Smooth muscle cell (in vitro differentiated cells): ENCODE data around the gene LHFPL3. TPM values are rescaled to one million over a fixed set of nuclear protein-coding genes. Genes with fewer than 3 reads are reported as not detected.

Experiments
- DNase-seq: peaks from one replicate; lab custom pipeline; 2025; ENCODE audit not compliant: unreplicated experiment; lab: John Stamatoyannopoulos, UW
- H2AFZ ChIP-seq: fragments of 200-600 bp; sonication (generic); 2 replicates; pipeline ENCODE4 v1.6.0; 2016; ENCODE audit warnings: antibody characterized with exemption, low read depth, mild to moderate bottlenecking
- H3F3A ChIP-seq: fragments of 200-600 bp; sonication (generic); 2 replicates; pipeline ENCODE4 v1.6.0; 2017; ENCODE audit warnings: antibody characterized with exemption, low read depth
- H3K27ac ChIP-seq: fragments of 200-600 bp; sonication (generic); 2 replicates; pipeline ENCODE4 v1.5.1; 2016; ENCODE audit warnings: low read depth, mild to moderate bottlenecking
- H3K27me3 ChIP-seq: fragments of 200-600 bp; sonication (generic); 2 replicates; pipeline ENCODE4 v1.6.1; 2016; ENCODE audit warnings: low read depth, mild to moderate bottlenecking
- H3K36me3 ChIP-seq: fragments of 200-600 bp; sonication (generic); 2 replicates; pipeline ENCODE4 v1.5.1; 2016; ENCODE audit warnings: low read depth
- H3K4me1 ChIP-seq: fragments of 200-600 bp; sonication (generic); 2 replicates; pipeline ENCODE4 v1.5.1; 2016; ENCODE audit warnings: low read depth
- H3K4me2 ChIP-seq: fragments of 200-600 bp; sonication (generic); 2 replicates; pipeline ENCODE4 v1.6.0; 2016; ENCODE audit warnings: mild to moderate bottlenecking
- H3K4me3 ChIP-seq: fragments of 200-600 bp; sonication (generic); 2 replicates; pipeline ENCODE4 v1.5.1; 2016; ENCODE audit warnings: mild to moderate bottlenecking
- H3K79me2 ChIP-seq: fragments of 200-600 bp; sonication (generic); 2 replicates; pipeline ENCODE4 v1.6.0; 2016; ENCODE audit warnings: low read depth, mild to moderate bottlenecking
- H3K9ac ChIP-seq: fragments of 200-600 bp; sonication (generic); 2 replicates; pipeline ENCODE4 v1.6.0; 2016; ENCODE audit warnings: low read depth
- H3K9me3 ChIP-seq: fragments of 200-600 bp; sonication (generic); replicated peaks from 2 replicates; pipeline ENCODE4 v1.5.1; 2016; ENCODE audit warnings: low read depth
- H4K20me1 ChIP-seq: fragments of 200-600 bp; sonication (generic); 2 replicates; pipeline ENCODE4 v1.6.0; 2016; ENCODE audit warnings: low read depth
- WGBS: methylation state at CpG from one replicate; pipeline ENCODE4 v1.1.7; 2016; ENCODE audit warnings: low lambda C conversion rate; 5-methylcytosine and 5-hydroxymethylcytosine counted together
- polyA plus RNA-seq: library from polyadenylated mRNA; unstranded; fragments of >200 nt; fragmentation: Nextera tagmentation; extraction: Ambion mirVana; gene quantifications from 2 replicates; pipeline ENCODE4 v1.2.1, GENCODE V29; 2016
- total RNA-seq: library from RNA; depleted of rRNA; stranded (reverse); fragments of >200 nt; gene quantifications from 2 replicates; pipeline ENCODE4 v1.2.3, GENCODE V29; 2014
- TF ChIP-seq, protein P1 (sequence below): fragments of 200-600 bp; sonication (generic); IDR thresholded peaks from 2 replicates; pipeline ENCODE4 v1.5.1; 2017; ENCODE audit warnings: borderline replicate concordance, mild to moderate bottlenecking, antibody characterized with exemption; ENCODE audit not compliant: insufficient read depth, poor library complexity, severe bottlenecking

LHFPL3 gene
- total and polyA plus RNA-seq, 2 experiments from 2014 or later: not detected

- WGBS: 89% methylated on average over 4 of the region's 4 CpGs
- no peak overlapping the region for H3K9ac ChIP-seq
- H3F3A ChIP-seq: no peaks in the 10 kb centered on the region
- TF ChIP-seq, protein P1, sequence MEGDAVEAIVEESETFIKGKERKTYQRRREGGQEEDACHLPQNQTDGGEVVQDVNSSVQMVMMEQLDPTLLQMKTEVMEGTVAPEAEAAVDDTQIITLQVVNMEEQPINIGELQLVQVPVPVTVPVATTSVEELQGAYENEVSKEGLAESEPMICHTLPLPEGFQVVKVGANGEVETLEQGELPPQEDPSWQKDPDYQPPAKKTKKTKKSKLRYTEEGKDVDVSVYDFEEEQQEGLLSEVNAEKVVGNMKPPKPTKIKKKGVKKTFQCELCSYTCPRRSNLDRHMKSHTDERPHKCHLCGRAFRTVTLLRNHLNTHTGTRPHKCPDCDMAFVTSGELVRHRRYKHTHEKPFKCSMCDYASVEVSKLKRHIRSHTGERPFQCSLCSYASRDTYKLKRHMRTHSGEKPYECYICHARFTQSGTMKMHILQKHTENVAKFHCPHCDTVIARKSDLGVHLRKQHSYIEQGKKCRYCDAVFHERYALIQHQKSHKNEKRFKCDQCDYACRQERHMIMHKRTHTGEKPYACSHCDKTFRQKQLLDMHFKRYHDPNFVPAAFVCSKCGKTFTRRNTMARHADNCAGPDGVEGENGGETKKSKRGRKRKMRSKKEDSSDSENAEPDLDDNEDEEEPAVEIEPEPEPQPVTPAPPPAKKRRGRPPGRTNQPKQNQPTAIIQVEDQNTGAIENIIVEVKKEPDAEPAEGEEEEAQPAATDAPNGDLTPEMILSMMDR: no peak
- no peak overlapping the region for H3K4me3 ChIP-seq
- H2AFZ ChIP-seq: no peak overlapping the region
- no peaks in the 10 kb centered on the region for H3K79me2 ChIP-seq
- H3K27me3 ChIP-seq: peaks cover 31% of the 10 kb centered on the region
- no peaks in the 10 kb centered on the region for H4K20me1 ChIP-seq
- H3K27ac ChIP-seq: no peak overlapping the region
- no peak overlapping the region for H3K4me2 ChIP-seq
- H3K9me3 ChIP-seq: no peaks in the 10 kb centered on the region
- no peaks in the 10 kb centered on the region for H3K36me3 ChIP-seq
- H3K4me1 ChIP-seq: no peaks in the 10 kb centered on the region
- no peak for DNase-seq
These were observed 531.5 kb downstream of the LHFPL3 start for GRCh38 chr7:104859754-104860426.

GRCh38 chr7:104861729-104862390 lies 533.5 kb downstream of the LHFPL3 start:
- TF ChIP-seq, protein P1: no peak
- H3K4me2 ChIP-seq: no peak overlapping the region
- no peak overlapping the region for H2AFZ ChIP-seq
- no peak overlapping the region for H3K27ac ChIP-seq
- no peaks in the 10 kb centered on the region for H3K9me3 ChIP-seq
- H4K20me1 ChIP-seq: no peaks in the 10 kb centered on the region
- no peaks in the 10 kb centered on the region for H3K4me1 ChIP-seq
- H3F3A ChIP-seq: no peaks in the 10 kb centered on the region
- 77% methylated on average over 5 of the region's 5 CpGs for WGBS
- no peak overlapping the region for H3K9ac ChIP-seq
- no peaks in the 10 kb centered on the region for H3K36me3 ChIP-seq
- peaks cover 31% of the 10 kb centered on the region for H3K27me3 ChIP-seq
- H3K4me3 ChIP-seq: no peak overlapping the region
- H3K79me2 ChIP-seq: no peaks in the 10 kb centered on the region
- no peak for DNase-seq

DNA sequence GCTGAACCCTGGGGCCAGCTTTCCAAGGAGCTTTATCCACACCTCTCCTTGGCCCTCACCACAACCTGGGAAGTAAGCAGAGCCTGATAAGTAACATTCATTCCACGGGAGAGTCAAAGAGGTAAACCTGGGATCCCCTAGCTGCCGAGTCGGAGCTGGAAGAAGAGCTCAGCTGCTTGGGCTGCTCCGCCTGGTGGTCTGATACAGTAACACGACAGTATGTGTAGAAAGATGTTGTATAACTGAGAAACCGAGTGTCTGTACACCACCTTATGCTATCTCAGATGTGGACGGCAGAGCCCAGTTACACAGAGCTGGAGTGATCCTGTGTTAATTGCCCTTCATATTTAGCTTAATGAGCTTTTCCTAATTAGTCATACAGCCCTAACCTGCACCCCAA lies 534.3 kb downstream of the LHFPL3 start:
- Histone ChIP-seq H3K27ac (no peak overlapping the region), H3K36me3 (no peaks in the 10 kb centered on the region), H3K9ac (no peak overlapping the region), H3K4me1 (no peaks in the 10 kb centered on the region), H3K79me2 (no peaks in the 10 kb centered on the region), H2AFZ (no peak overlapping the region), H3F3A (no peaks in the 10 kb centered on the region), H3K4me3 (no peak overlapping the region), H4K20me1 (no peaks in the 10 kb centered on the region), H3K27me3 (peaks cover 28% of the 10 kb centered on the region), H3K9me3 (no peaks in the 10 kb centered on the region), H3K4me2 (no peak overlapping the region)
- WGBS: 51% methylated on average over 7 of the region's 7 CpGs
- no peak for DNase-seq
- TF ChIP-seq, protein P1: peak; percentile 22
